HL-60 (cell line): ENCODE data around the gene CACNA1C.

ENCODE experiments used
- DNase-seq, 2 experiments: peaks; one replicate each; pipeline ENCODE4 v3.0.0-alpha.2; 2010 to 2020; ENCODE audit warnings: low read depth in 1 of 2, low spot score in 1 of 2
- H3K27ac ChIP-seq: fragments of 250-450 bp; sonication (Bioruptor Pico); replicated peaks from 2 replicates; pipeline ENCODE4 v1.5.1; 2020; ENCODE audit warnings: mild to moderate bottlenecking, moderate library complexity
- H3K27me3 ChIP-seq: fragments of 250-450 bp; sonication (Bioruptor Pico); 2 replicates; pipeline ENCODE4 v1.5.1; 2021; ENCODE audit warnings: mild to moderate bottlenecking, moderate library complexity; ENCODE audit not compliant: insufficient read depth, poor library complexity, severe bottlenecking
- H3K4me3 ChIP-seq: replicated peaks from 2 replicates; pipeline ENCODE4 v1.5.1; 2011; ENCODE audit warnings: mild to moderate bottlenecking, control low read depth, low read length; ENCODE audit not compliant: insufficient read depth
- GABPA ChIP-seq: IDR thresholded peaks from 2 replicates; pipeline ENCODE4 v1.6.1; 2012; ENCODE audit warnings: low read depth
- POLR2AphosphoS5 ChIP-seq: IDR thresholded peaks from 2 replicates; pipeline ENCODE4 v1.6.1; 2012; ENCODE audit warnings: low read depth
- SPI1 ChIP-seq: IDR thresholded peaks from 2 replicates; pipeline ENCODE4 v1.6.1; 2012; ENCODE audit warnings: low read depth, mild to moderate bottlenecking, borderline replicate concordance
- TF ChIP-seq, protein P1 (sequence below): IDR thresholded peaks from one replicate; pipeline ENCODE4 v1.5.1; 2011; ENCODE audit warnings: low read length, control low read depth, inconsistent platforms; ENCODE audit not compliant: insufficient read depth
- TF ChIP-seq, protein P2 (sequence below): IDR thresholded peaks from 2 replicates; pipeline ENCODE4 v1.6.1; 2012; ENCODE audit warnings: low read depth; ENCODE audit not compliant: insufficient replicate concordance

CACNA1C gene

DNA sequence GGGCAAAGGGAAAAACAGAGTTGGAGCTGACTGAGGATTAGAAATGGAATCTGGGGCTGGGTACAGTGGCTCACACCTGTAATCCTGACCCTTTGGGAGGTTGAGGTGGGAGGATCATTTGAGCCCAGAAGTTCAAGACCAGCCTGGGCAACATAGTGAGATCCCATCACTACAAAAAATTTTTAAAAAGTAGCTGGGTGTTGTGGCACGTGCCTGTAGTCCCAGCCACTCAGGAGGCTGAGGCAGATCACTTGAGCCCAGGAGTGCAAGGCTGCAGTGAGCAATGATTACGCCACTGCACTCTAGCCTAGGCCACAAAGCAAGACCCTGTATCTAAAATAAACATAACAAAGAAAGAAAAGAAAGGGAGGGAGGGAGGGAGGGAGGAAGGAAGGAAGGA is 33.7 kb upstream of the CACNA1C start:
- TF ChIP-seq, protein P1, sequence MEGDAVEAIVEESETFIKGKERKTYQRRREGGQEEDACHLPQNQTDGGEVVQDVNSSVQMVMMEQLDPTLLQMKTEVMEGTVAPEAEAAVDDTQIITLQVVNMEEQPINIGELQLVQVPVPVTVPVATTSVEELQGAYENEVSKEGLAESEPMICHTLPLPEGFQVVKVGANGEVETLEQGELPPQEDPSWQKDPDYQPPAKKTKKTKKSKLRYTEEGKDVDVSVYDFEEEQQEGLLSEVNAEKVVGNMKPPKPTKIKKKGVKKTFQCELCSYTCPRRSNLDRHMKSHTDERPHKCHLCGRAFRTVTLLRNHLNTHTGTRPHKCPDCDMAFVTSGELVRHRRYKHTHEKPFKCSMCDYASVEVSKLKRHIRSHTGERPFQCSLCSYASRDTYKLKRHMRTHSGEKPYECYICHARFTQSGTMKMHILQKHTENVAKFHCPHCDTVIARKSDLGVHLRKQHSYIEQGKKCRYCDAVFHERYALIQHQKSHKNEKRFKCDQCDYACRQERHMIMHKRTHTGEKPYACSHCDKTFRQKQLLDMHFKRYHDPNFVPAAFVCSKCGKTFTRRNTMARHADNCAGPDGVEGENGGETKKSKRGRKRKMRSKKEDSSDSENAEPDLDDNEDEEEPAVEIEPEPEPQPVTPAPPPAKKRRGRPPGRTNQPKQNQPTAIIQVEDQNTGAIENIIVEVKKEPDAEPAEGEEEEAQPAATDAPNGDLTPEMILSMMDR = no peak
- TF ChIP-seq, protein P2, sequence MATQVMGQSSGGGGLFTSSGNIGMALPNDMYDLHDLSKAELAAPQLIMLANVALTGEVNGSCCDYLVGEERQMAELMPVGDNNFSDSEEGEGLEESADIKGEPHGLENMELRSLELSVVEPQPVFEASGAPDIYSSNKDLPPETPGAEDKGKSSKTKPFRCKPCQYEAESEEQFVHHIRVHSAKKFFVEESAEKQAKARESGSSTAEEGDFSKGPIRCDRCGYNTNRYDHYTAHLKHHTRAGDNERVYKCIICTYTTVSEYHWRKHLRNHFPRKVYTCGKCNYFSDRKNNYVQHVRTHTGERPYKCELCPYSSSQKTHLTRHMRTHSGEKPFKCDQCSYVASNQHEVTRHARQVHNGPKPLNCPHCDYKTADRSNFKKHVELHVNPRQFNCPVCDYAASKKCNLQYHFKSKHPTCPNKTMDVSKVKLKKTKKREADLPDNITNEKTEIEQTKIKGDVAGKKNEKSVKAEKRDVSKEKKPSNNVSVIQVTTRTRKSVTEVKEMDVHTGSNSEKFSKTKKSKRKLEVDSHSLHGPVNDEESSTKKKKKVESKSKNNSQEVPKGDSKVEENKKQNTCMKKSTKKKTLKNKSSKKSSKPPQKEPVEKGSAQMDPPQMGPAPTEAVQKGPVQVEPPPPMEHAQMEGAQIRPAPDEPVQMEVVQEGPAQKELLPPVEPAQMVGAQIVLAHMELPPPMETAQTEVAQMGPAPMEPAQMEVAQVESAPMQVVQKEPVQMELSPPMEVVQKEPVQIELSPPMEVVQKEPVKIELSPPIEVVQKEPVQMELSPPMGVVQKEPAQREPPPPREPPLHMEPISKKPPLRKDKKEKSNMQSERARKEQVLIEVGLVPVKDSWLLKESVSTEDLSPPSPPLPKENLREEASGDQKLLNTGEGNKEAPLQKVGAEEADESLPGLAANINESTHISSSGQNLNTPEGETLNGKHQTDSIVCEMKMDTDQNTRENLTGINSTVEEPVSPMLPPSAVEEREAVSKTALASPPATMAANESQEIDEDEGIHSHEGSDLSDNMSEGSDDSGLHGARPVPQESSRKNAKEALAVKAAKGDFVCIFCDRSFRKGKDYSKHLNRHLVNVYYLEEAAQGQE = no peak
- TF ChIP-seq SPI1 = no peak
- TF ChIP-seq POLR2AphosphoS5 = no peak
- no peak for TF ChIP-seq GABPA
- Histone ChIP-seq H3K27me3 (peaks cover 2% of the 10 kb centered on the region), H3K4me3 (no peak overlapping the region), H3K27ac (no peak overlapping the region)
- DNase-seq = no peak

DNA sequence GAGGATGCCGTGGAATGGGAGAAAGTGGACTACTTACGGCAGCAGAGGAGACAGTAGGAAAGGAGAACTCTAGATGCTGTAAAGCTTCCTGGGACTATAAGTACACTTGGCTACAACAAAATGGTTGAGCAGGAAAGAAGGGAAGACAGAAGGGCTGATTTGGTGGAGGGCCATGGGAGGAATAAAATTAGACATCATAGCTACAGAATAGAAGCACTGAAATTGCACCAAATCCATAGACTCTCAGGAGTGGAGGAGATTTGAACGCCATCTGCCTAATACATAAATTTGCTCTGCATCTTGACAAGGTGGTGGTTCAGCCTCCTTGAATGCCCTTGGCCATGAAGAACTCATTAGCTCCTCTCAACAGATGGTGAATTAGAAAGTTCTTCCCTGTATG is 32.3 kb upstream of the CACNA1C start:
- Histone ChIP-seq H3K27me3 (peaks cover 2% of the 10 kb centered on the region), H3K27ac (no peak overlapping the region), H3K4me3 (no peak overlapping the region)
- no peak for DNase-seq
- TF ChIP-seq POLR2AphosphoS5 (no peak), SPI1 (no peak), GABPA (no peak)
- TF ChIP-seq, protein P2 = no peak
- TF ChIP-seq, protein P1 = no peak

DNA sequence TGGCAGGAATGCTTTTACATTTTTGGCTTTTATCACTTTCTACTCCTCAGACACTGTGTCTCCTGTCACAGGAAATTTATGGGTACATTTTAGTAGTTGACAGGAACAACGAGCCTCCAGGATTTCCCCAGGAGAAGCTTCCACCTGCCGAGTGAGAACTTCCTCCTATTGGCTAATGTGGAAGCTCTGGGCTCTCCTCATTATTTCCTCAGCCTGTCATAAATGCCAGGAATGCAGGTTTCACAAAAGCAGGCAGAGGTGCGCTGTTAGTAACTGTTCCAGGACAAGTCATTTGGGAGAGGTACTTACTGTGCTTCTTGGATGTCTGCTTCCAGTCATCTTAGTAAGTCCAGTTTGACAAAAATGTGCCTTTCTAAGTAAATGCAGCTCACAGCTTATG is 29.4 kb upstream of the CACNA1C start:
- Histone ChIP-seq H3K27ac (no peak overlapping the region), H3K4me3 (no peak overlapping the region), H3K27me3 (peaks cover 10% of the 10 kb centered on the region)
- TF ChIP-seq, protein P1 = no peak
- TF ChIP-seq POLR2AphosphoS5 (no peak), SPI1 (no peak), GABPA (no peak)
- TF ChIP-seq, protein P2 = no peak
- DNase-seq = no peak
